Activated CD4-positive, CD25-positive, alpha-beta regulatory T cell (primary cell): ENCODE results near the gene MROH7.

Experiments used
- DNase-seq, 4 experiments: peaks; one replicate each; lab custom pipeline; 2025; lab: John Stamatoyannopoulos, UW

MROH7 gene

GRCh38 chr1:54651608-54652007, 10.0 kb downstream of the MROH7 start:
- DNase-seq = no peak

GRCh38 chr1:54652168-54652567, 10.6 kb downstream of the MROH7 start:
- no peak for DNase-seq

- no peak for DNase-seq
Observed at GRCh38 chr1:54653036-54653435, 11.4 kb downstream of the MROH7 start.

- DNase-seq = no peak
Observed at GRCh38 chr1:54658164-54658913, 16.8 kb downstream of the MROH7 start.

- no peak for DNase-seq
Observed at GRCh38 chr1:54663725-54664124, 22.1 kb downstream of the MROH7 start.

- DNase-seq = no peak
Observed at GRCh38 chr1:54664364-54664763, 22.8 kb downstream of the MROH7 start.

- no peak for DNase-seq
Observed at GRCh38 chr1:54665852-54666251, 24.3 kb downstream of the MROH7 start.

- DNase-seq = no peak
Observed at GRCh38 chr1:54666333-54666732, 24.7 kb downstream of the MROH7 start.

- no peak for DNase-seq
Observed at GRCh38 chr1:54667797-54668196, 26.2 kb downstream of the MROH7 start.

GRCh38 chr1:54668567-54668966, 27.0 kb downstream of the MROH7 start:
- no peak for DNase-seq

- DNase-seq = peak; percentile 10 to 44 (median 32)
Observed at GRCh38 chr1:54671985-54672608, 30.5 kb downstream of the MROH7 start.

GRCh38 chr1:54678776-54679643, 37.4 kb downstream of the MROH7 start:
- no peak for DNase-seq

GRCh38 chr1:54679706-54680105, 38.1 kb downstream of the MROH7 start:
- DNase-seq = no peak

GRCh38 chr1:54680387-54680786, 38.8 kb downstream of the MROH7 start:
- DNase-seq = no peak

- DNase-seq = no peak
Observed at GRCh38 chr1:54681358-54681757, 39.8 kb downstream of the MROH7 start.

- DNase-seq = no peak
Observed at GRCh38 chr1:54683453-54683852, 41.9 kb downstream of the MROH7 start.

- no peak for DNase-seq
Observed at GRCh38 chr1:54685335-54685905, 43.8 kb downstream of the MROH7 start.

- no peak for DNase-seq
Observed at GRCh38 chr1:54686155-54686554, 44.6 kb downstream of the MROH7 start.

- no peak for DNase-seq
Observed at GRCh38 chr1:54694771-54695170, 53.2 kb downstream of the MROH7 start.

- no peak for DNase-seq
Observed at GRCh38 chr1:54695221-54695620, 53.6 kb downstream of the MROH7 start.

- no peak for DNase-seq
Observed at GRCh38 chr1:54695764-54696163, 54.2 kb downstream of the MROH7 start.

- no peak for DNase-seq
Observed at GRCh38 chr1:54696262-54696661, 54.7 kb downstream of the MROH7 start.
